SK-N-SH (cell line): ENCODE results near the gene ALDH1L1. TPM values are rescaled to one million over a fixed set of nuclear protein-coding genes. Genes with fewer than 3 reads are reported as not detected.

Experiments used
- CTCF ChIA-PET: fragments of 300-600, 350-600 bp; formaldehyde crosslinking; extraction: SDS; loops from one replicate; lab custom pipeline; 2021; lab: Yijun Ruan, JAX
- POLR2A ChIA-PET: fragments of 350-600 bp; sonication (Branson Sonifier 250); formaldehyde crosslinking; extraction: SDS; loops from one replicate; lab custom pipeline; 2020; ENCODE audit warnings: antibody characterized with exemption, inconsistent platforms; lab: Yijun Ruan, JAX
- DNase-seq: peaks from one replicate; pipeline ENCODE4 v3.0.0; 2012
- H2AFZ ChIP-seq: fragments of 200-600 bp; sonication (generic); 2 replicates; pipeline ENCODE4 v1.8.1; 2016; ENCODE audit warnings: antibody characterized with exemption, mild to moderate bottlenecking, low read depth
- H3F3A ChIP-seq: fragments of 200-600 bp; sonication (generic); replicated peaks from 2 replicates; pipeline ENCODE3; 2016; ENCODE audit warnings: antibody characterized with exemption, mild to moderate bottlenecking; ENCODE audit not compliant: insufficient read depth
- H3K27ac ChIP-seq, 2 experiments: fragments of 200-500 bp in 1 of 2; fragments of 200-600 bp in 1 of 2; sonication (Bioruptor generic) in 1 of 2; sonication (generic), shearing (Covaris generic) in 1 of 2; 2 replicates each; pipeline versions ENCODE4 v1.5.1 to v1.6.1; 2014 to 2016; ENCODE audit warnings: low read depth in 2 of 2, inconsistent platforms in 1 of 2, low read length in 1 of 2, mild to moderate bottlenecking in 1 of 2, mixed read lengths in 1 of 2
- H3K27me3 ChIP-seq: fragments of 200-600 bp; sonication (generic), shearing (Covaris generic); 2 replicates; pipeline ENCODE4 v1.6.1; 2016; ENCODE audit warnings: mixed run types; ENCODE audit not compliant: insufficient read depth
- H3K36me3 ChIP-seq, 2 experiments: fragments of 200-500 bp in 1 of 2; fragments of 200-600 bp in 1 of 2; sonication (Bioruptor generic) in 1 of 2; sonication (generic) in 1 of 2; replicated peaks in 1 of 2; 2 replicates each; pipeline versions ENCODE3 to v1.5.1; 2014 to 2016; ENCODE audit warnings: low read length in 1 of 2, mild to moderate bottlenecking in 1 of 2; ENCODE audit not compliant: insufficient read depth in 2 of 2, control insufficient read depth in 1 of 2
- H3K4me1 ChIP-seq, 2 experiments: fragments of 200-500 bp in 1 of 2; fragments of 200-600 bp in 1 of 2; sonication (Bioruptor generic) in 1 of 2; sonication (generic), shearing (Covaris generic) in 1 of 2; 2 replicates each; pipeline versions ENCODE4 v1.5.1 to v1.6.1; 2014 to 2016; ENCODE audit warnings: low read depth in 1 of 2, low read length in 1 of 2, mixed run types in 1 of 2; ENCODE audit not compliant: insufficient read depth in 2 of 2, control insufficient read depth in 1 of 2
- H3K4me2 ChIP-seq: fragments of 200-600 bp; sonication (generic), shearing (Covaris generic); 2 replicates; pipeline ENCODE4 v1.6.1; 2017; ENCODE audit warnings: mixed run types
- H3K4me3 ChIP-seq, 2 experiments: fragments of 200-500 bp in 1 of 2; fragments of 200-600 bp in 1 of 2; sonication (Bioruptor generic) in 1 of 2; sonication (generic), shearing (Covaris generic) in 1 of 2; 2 replicates each; pipeline versions ENCODE4 v1.5.1 to v1.8.1; 2014 to 2016; ENCODE audit warnings: low read depth in 2 of 2, inconsistent platforms in 1 of 2, low read length in 1 of 2, mild to moderate bottlenecking in 1 of 2, mixed read lengths in 1 of 2, moderate library complexity in 1 of 2
- H3K79me2 ChIP-seq: fragments of 200-600 bp; sonication (generic); 2 replicates; pipeline ENCODE4 v1.8.1; 2017; ENCODE audit warnings: mild to moderate bottlenecking; ENCODE audit not compliant: insufficient read depth
- H3K9ac ChIP-seq: fragments of 200-600 bp; sonication (generic); 2 replicates; pipeline ENCODE4 v1.6.1; 2017; ENCODE audit warnings: mixed run types
- H3K9me2 ChIP-seq: fragments of 200-600 bp; sonication (generic); 2 replicates; pipeline ENCODE4 v1.6.1; 2017; ENCODE audit warnings: mixed run types
- H3K9me3 ChIP-seq: fragments of 200-600 bp; sonication (generic); 2 replicates; pipeline ENCODE4 v1.6.1; 2017; ENCODE audit warnings: mixed run types, mild to moderate bottlenecking, moderate library complexity
- H4K20me1 ChIP-seq: fragments of 200-600 bp; sonication (generic); 2 replicates; pipeline ENCODE4 v1.6.1; 2017; ENCODE audit warnings: mild to moderate bottlenecking, mixed run types; ENCODE audit not compliant: insufficient read depth
- CHD2 ChIP-seq: fragments of 150-350 bp; IDR thresholded peaks from 2 replicates; pipeline ENCODE4 v1.6.1; 2018; ENCODE audit warnings: low read length; ENCODE audit not compliant: partially characterized antibody
- EP300 ChIP-seq, 2 experiments: IDR thresholded peaks; 2 replicates each; pipeline versions ENCODE4 v1.4.0 to v1.6.1; 2012; ENCODE audit warnings: borderline replicate concordance in 1 of 2, low read depth in 1 of 2, low read length in 1 of 2
- GABPA ChIP-seq: IDR thresholded peaks from 2 replicates; pipeline ENCODE4 v1.4.0; 2012; ENCODE audit warnings: low read depth, mild to moderate bottlenecking
- GATA2 ChIP-seq: sonication (generic); formaldehyde crosslinking; IDR thresholded peaks from 2 replicates; pipeline ENCODE4 v1.5.0; 2020; ENCODE audit warnings: mild to moderate bottlenecking, missing genetic modification reagents
- IRF3 ChIP-seq: fragments of 150-350 bp; IDR thresholded peaks from 2 replicates; pipeline ENCODE4 v1.6.1; 2016; ENCODE audit warnings: mild to moderate bottlenecking, low read depth, low read length
- JUND ChIP-seq: IDR thresholded peaks from 2 replicates; pipeline ENCODE4 v1.4.0; 2012
- MAX ChIP-seq: IDR thresholded peaks from 2 replicates; pipeline ENCODE4 v1.4.0; 2012; ENCODE audit warnings: low read depth
- RCOR1 ChIP-seq: fragments of 150-350 bp; IDR thresholded peaks from 2 replicates; pipeline ENCODE4 v1.6.1; 2017; ENCODE audit warnings: antibody characterized with exemption, low read length
- REST ChIP-seq: IDR thresholded peaks from 2 replicates; pipeline ENCODE4 v1.6.1; 2012; ENCODE audit warnings: mild to moderate bottlenecking, low read depth, low read length, moderate library complexity
- TAF1 ChIP-seq: IDR thresholded peaks from 2 replicates; pipeline ENCODE4 v1.6.1; 2012; ENCODE audit warnings: low read depth, mild to moderate bottlenecking, low read length, moderate library complexity, borderline replicate concordance
- TEAD4 ChIP-seq: IDR thresholded peaks from 2 replicates; pipeline ENCODE4 v1.4.0; 2012; ENCODE audit warnings: mild to moderate bottlenecking, borderline replicate concordance; ENCODE audit not compliant: insufficient read depth
- USF2 ChIP-seq: fragments of 150-350 bp; IDR thresholded peaks from 2 replicates; pipeline ENCODE4 v1.6.1; 2017; ENCODE audit warnings: antibody characterized with exemption, low read length, low read depth, borderline replicate concordance
- YY1 ChIP-seq: IDR thresholded peaks from 2 replicates; pipeline ENCODE4 v1.4.0; 2012; ENCODE audit warnings: low read depth, mild to moderate bottlenecking
- ZBTB33 ChIP-seq: IDR thresholded peaks from 2 replicates; pipeline ENCODE4 v1.4.0; 2012; ENCODE audit warnings: low read depth, borderline replicate concordance
- WGBS: methylation state at CpG from one replicate; pipeline ENCODE4 v1.1.6; 2017; ENCODE audit warnings: low lambda C conversion rate; 5-methylcytosine and 5-hydroxymethylcytosine counted together
- polyA plus RNA-seq, 3 experiments: library from polyadenylated mRNA; depleted of rRNA; stranded (reverse); fragments of >200 nt; gene quantifications; 2 replicates each; pipeline ENCODE4 v1.2.3, GENCODE V29; 2012

The ALDH1L1 gene
- polyA plus RNA-seq, 1 of the 3 experiments (the other 2 are of a cell fraction): not detected

GRCh38 chr3:126153695-126154360 is 26.6 kb downstream of the ALDH1L1 start:
- TF ChIP-seq TEAD4: no peak
- WGBS: 44% methylated on average over 3 of the region's 8 CpGs
- Histone ChIP-seq H3K9ac (no peak overlapping the region), H3K79me2 (no peaks in the 10 kb centered on the region), H3K27ac (no peak overlapping the region), H2AFZ (no peak overlapping the region), H3K4me1 (peaks cover 0 to 4% of the 10 kb centered on the region in 2 experiments; a peak in 1 of 4 replicates), H3K9me3 (no peaks in the 10 kb centered on the region), H3K36me3 (no peaks in the 10 kb centered on the region), H4K20me1 (no peaks in the 10 kb centered on the region), H3K4me2 (no peak overlapping the region), H3K27me3 (peaks cover 9% of the 10 kb centered on the region; the same call in 1 of the 2 replicates), H3F3A (no peaks in the 10 kb centered on the region), H3K4me3 (no peak overlapping the region), H3K9me2 (no peaks in the 10 kb centered on the region)
- no peak for DNase-seq
- ChIA-PET POLR2A (no interaction called here), CTCF (interaction anchor here (1.2 to 8.2 kb wide), 2 partner anchors 21 to 59 kb away, joined by 3 to 72 read pairs; no protein-coding TSS in a partner anchor)

- no peaks in the 10 kb centered on the region for H4K20me1 ChIP-seq
- no peak overlapping the region for H3K9ac ChIP-seq
- peaks cover 9% of the 10 kb centered on the region; the same call in 1 of the 2 replicates for H3K27me3 ChIP-seq
- DNase-seq: no peak
- no peaks in the 10 kb centered on the region; a peak in 1 of 4 replicates for H3K4me1 ChIP-seq
- no peaks in the 10 kb centered on the region for H3K79me2 ChIP-seq
- H3K4me3 ChIP-seq: no peak overlapping the region
- H3K27ac ChIP-seq: no peak overlapping the region
- no peaks in the 10 kb centered on the region for H3K9me3 ChIP-seq
- no peaks in the 10 kb centered on the region for H3K36me3 ChIP-seq
- no peaks in the 10 kb centered on the region for H3K9me2 ChIP-seq
- CTCF ChIA-PET: interaction anchor here (0.7 to 8.2 kb wide), 2 partner anchors 14 to 20 kb away, joined by 4 to 72 read pairs; no protein-coding TSS in a partner anchor
- POLR2A ChIA-PET: interaction anchor here (0.7 kb wide), 1 partner anchor 52 kb away, joined by 3 read pairs; no protein-coding TSS in a partner anchor
- 62% methylated on average over 11 of the region's 13 CpGs for WGBS
- no peak overlapping the region for H3K4me2 ChIP-seq
- H3F3A ChIP-seq: no peaks in the 10 kb centered on the region
- no peak overlapping the region for H2AFZ ChIP-seq
- TF ChIP-seq TAF1 (no peak), TEAD4 (no peak), USF2 (no peak), YY1 (no peak), JUND (no peak), IRF3 (no peak), MAX (no peak), RCOR1 (no peak), EP300 (IDR thresholded peaks at IDR 0.05; ENCODE audit: borderline replicate concordance in 1 of 2, low read depth in 1 of 2, low read length in 1 of 2) (no peak), ZBTB33 (no peak), GABPA (no peak), GATA2 (CRISPR knock-in tag) (no peak), REST (no peak), CHD2 (no peak)
Measured at GRCh38 chr3:126152901-126153694, 27.3 kb downstream of the ALDH1L1 start.
